GM18907 (cell line): ENCODE measurements around the gene SYCP2L.
A peak's percentile ranks its signal among the peaks of the same experiment; 100 is the strongest.
"Not testable (repeated sequence)": the region's sequence is repeated elsewhere in the genome, so short reads cannot be mapped to it uniquely, and the experiment has no call there.

ENCODE experiments used
- ATAC-seq: cut with Tn5 transposase; IDR thresholded peaks from one replicate; pipeline ENCODE4 v1.9.1; 2021; ENCODE audit warnings: mild to moderate bottlenecking, moderate library complexity; ENCODE audit not compliant: unreplicated experiment

SYCP2L gene

GRCh38 chr6:11002176-11002575 is 115.3 kb downstream of the SYCP2L start:
- no peak for ATAC-seq

- not testable (repeated sequence) for ATAC-seq
Observed at GRCh38 chr6:11003297-11003696, 116.4 kb downstream of the SYCP2L start.

- no peak for ATAC-seq
Observed at GRCh38 chr6:11006061-11006460, 119.2 kb downstream of the SYCP2L start.

GRCh38 chr6:11007715-11008608 is 121.1 kb downstream of the SYCP2L start:
- ATAC-seq = no peak

GRCh38 chr6:11008821-11009220 is 122.0 kb downstream of the SYCP2L start:
- no peak for ATAC-seq

GRCh38 chr6:11009353-11009752 is 122.5 kb downstream of the SYCP2L start:
- peak; percentile 61 for ATAC-seq

GRCh38 chr6:11011787-11012234 is 125.0 kb downstream of the SYCP2L start:
- no peak for ATAC-seq

- no peak for ATAC-seq
Observed at GRCh38 chr6:11012295-11012754, 125.5 kb downstream of the SYCP2L start.

- ATAC-seq = no peak
Observed at GRCh38 chr6:11012976-11013720, 126.3 kb downstream of the SYCP2L start.

GRCh38 chr6:11013721-11014070 is 126.8 kb downstream of the SYCP2L start:
- no peak for ATAC-seq

- no peak for ATAC-seq
Observed at GRCh38 chr6:11015102-11015501, 128.2 kb downstream of the SYCP2L start.

- ATAC-seq = no peak
Observed at GRCh38 chr6:11016452-11016851, 129.6 kb downstream of the SYCP2L start.

GRCh38 chr6:11017090-11017489 is 130.2 kb downstream of the SYCP2L start:
- no peak for ATAC-seq

GRCh38 chr6:11018225-11018624 is 131.4 kb downstream of the SYCP2L start:
- ATAC-seq = no peak

- no peak for ATAC-seq
Observed at GRCh38 chr6:11021003-11021402, 134.2 kb downstream of the SYCP2L start.

- ATAC-seq = no peak
Observed at GRCh38 chr6:11021714-11022113, 134.9 kb downstream of the SYCP2L start.

- no peak for ATAC-seq
Observed at GRCh38 chr6:11023032-11023431, 136.2 kb downstream of the SYCP2L start.
